Fibroblast of peridontal ligament (primary cell): ENCODE measurements around the gene BCAR3.
A peak's percentile ranks its signal among the peaks of the same experiment; 100 is the strongest.

Source experiments
- DNase-seq: peaks from one replicate; pipeline ENCODE4 v3.0.0-alpha.2; 2010; ENCODE audit errors: extremely low read depth

Gene BCAR3

DNA sequence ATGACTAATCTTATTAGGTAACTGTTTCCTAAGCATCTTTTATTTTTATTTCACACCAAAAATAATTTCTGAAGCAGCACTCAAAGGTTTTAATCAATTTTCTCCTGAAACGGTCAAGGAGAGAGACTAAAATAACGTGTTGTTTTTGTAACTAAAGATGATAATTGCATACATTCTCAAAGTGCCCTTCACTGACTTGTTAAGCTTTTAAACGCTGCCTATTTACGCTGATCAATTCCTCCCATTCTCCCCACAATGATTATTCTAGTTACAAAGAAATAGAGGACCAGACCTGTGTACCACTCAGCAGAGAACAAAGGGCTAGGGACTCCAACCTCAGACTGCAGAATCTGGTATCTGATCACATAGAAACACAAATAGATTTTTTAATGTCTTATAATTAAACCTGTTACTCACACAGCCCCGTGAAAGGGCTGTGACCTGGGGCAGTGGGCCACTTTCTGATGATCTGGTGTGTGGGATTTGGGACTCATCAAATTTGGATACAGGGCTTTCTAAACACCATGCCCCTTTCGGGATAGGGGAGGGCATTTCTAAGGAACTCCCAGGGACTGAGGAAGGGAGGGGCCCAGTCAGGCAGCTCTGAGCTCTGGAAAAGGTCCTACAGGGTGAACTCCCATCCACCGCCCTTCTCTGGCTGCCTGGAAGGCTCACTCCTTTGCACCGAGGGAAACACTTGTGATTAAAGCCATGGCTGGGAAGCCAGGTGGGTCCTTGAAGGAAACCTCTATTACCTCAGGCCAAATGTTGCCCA is 65.2 kb downstream of the BCAR3 start:
- DNase-seq = no peak

DNA sequence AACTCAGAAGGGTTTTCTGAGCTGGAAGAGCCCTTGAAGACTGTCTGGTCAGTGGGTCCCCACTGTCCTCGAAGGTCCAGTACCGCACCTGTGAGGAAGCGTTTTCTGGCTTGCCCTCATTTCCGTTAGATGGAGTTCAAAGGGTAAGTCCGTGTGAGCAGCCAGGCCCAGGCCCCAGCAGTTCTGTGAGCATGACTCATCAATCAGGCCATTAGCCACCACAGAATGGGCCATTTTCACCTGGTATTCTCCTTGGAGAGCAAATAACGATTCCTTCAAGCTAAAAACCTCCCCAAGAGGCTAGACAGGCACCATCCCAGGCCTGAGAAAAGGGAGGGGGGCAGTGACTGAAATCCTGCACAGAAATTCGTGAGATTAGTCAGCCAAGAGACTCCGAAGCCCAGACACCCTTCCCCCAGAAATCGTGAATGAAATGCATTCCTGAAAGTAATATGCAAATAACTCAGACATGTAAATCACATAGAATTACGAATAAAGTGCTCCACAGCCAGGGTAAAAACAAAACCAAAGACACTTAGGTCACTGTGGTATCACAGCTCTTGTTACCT is 66.0 kb downstream of the BCAR3 start:
- peak; percentile 64 for DNase-seq

DNA sequence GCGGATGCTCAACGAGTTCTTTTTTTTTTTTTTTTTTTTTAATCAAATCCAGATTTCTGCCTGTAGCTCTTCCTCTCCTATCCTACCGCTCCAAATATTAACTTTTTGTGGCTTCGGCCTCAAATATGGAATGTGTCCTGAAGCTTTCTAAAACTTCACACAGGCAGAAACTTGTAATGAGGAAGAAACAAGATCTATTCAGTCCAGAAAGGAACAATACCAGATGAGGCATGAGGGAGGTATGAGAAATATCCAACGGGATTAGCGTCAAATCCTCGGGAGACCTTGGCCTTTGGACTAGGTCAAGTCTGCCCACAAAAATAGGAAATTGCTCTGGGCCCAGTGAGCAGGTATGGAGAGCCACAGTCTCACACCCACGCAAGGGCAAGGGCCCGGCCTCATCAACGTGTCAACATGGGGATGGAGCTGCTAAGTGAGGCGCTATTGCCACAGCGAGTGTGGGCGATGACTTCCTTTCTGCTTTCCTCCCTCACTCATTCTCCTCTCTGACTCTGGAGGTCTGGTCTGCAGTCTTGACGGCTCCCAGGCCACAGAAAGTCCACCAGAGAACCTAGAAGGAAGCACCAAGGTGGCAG is 66.6 kb downstream of the BCAR3 start:
- peak; percentile 87 for DNase-seq

DNA sequence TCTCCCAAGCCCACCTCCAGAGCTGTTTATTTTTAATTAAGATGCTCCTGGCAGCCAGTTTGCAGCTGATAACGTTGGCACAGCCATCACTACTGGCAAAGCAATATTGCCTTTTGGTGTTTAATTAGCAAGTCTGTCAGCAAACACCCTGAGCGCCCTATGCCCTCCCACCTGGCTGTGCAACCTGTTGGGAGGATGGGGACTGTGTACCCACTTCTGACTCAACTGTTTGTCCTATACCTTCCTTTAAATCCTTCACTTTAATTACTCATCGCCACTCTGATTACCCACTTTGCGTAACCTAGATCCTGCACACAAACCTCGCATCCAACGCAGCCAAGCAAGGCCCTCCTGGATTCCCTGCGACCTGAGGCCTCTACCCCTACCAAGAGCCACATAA is 67.1 kb downstream of the BCAR3 start:
- no peak for DNase-seq

DNA sequence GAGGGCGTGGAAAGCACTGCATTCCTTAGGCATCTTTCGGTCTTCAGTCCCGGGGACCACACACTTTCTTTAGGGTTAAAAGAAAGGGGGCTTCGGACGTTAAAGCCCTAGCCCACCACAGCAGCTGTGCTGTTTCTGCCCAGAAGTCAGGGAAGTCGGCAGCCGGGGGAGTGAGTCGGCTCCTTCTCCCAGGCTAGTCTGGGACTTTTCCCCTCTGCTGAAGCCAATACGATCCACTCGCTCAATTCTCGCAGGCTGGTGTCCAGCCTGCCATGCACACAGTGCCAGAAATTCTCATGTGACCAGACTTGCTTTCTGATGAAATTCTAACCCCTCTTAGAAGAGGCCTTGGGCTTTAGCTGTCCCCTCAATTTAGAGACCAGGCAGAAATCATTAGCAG is 67.7 kb downstream of the BCAR3 start:
- peak; percentile 77 for DNase-seq

DNA sequence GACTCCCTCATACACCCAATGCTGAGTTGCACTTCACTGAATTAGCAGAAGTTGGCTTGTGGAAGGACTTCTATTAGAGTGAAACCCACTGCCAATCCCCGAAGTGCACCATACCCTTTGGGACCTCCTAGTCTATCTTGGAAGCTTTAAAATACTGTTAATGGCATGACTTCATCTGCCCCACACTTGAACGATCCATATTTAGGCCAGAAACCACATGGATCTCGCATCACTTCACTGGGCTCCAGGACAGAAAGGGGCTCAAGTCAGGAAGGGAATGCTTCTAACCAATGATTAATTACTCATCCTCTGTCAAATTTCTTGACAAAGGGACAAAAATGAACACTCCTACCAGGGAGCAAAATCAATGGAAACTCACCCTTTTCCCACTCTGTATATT is 69.1 kb downstream of the BCAR3 start:
- no peak for DNase-seq

DNA sequence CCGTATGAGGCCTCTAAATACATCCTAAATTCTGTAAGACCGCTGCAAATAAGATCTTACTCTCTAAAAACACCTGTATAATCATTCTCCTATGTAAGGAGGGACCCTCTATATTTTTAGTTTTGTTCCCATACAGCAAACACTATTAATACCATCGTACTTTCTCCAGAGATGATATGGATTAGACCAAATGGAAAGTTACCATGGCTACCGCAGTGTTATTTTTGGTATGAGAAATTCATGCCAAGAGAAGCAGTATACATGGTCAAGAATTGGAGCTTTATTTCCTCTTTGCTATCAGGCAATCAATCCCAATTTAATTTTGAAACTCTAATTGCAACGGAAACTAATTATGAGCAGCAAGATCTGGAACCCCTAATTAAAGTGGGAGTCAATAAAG is 70.0 kb downstream of the BCAR3 start:
- DNase-seq = no peak

DNA sequence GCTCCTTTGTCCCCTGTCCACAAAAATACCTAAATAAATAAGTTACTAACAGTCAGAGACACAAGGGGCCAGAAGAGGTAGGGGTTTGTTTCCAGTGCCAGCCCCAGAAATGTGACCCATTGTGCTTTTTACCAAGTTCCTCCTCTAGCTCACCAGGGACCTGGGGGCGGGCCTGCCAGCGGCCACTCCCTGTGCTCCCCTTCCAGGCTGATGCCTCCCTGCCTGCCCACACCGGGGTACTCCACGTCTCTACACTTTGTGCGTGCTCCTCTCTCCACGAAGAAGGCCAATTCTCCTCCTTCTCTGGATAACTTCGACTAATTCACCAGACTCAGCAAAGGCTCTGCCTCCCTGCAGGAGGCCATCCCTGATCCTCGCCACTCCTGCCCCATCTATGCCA is 72.1 kb downstream of the BCAR3 start:
- DNase-seq = no peak

DNA sequence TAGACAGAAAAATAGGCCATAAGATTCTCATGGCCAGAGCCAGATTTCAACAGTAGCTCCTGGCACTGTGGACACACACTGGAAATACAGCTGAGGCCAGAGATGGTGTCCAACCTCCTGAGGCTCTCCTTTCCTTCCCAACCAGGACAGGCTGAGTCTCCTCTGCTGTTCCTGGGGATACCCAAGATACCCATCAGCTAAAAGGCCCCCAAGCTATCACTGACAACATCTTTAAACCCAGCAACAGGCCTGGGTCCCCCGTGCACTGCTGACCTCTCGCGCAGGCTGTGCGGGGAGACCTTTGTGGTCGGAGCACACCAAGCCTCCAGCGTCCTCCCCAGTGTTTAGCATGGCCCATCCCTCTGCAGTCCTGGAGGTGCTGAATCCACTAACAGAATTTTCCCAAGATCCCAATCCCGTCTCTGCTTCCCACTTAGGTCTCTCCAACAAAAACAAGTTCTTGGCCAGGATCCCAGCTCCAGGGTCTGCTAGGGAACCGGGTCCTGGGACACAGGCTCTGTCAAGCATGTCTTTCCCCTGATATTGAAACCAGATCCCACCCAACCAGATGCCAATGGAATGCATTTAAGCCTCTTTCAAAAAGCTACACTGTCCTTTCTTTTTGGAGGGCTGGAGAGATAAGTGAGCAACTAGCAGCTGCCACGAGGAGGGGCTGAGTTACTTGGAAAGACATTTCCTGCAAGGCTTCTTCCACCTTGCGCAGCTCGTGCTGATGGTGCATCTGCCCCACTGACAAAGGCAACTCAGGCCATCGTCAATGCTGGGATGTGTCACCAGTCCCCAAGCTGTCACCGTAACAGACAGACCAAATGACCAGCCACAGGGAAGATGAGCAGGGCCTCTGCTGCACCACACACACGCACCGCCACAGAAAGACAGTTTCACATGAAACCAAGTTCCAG is 73.2 kb downstream of the BCAR3 start:
- peak; percentile 52 for DNase-seq

DNA sequence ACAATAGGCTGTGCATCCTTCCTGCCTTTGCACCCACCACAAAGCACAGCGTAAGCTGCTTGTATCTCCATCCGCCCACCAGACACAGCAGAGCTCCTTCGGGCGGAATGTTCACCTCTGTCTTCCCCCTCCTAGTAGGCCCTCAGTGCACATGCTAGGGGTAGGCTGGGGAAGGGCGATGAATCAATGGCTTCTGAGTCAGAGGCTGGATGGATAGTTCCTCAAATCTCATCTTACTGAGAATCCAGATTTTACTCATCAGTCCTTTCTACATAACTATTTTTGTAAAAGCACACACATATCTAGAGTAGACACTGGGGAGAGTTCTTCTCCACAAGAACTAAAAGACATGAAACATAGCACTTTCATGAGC is 73.8 kb downstream of the BCAR3 start:
- DNase-seq = peak; percentile 62

DNA sequence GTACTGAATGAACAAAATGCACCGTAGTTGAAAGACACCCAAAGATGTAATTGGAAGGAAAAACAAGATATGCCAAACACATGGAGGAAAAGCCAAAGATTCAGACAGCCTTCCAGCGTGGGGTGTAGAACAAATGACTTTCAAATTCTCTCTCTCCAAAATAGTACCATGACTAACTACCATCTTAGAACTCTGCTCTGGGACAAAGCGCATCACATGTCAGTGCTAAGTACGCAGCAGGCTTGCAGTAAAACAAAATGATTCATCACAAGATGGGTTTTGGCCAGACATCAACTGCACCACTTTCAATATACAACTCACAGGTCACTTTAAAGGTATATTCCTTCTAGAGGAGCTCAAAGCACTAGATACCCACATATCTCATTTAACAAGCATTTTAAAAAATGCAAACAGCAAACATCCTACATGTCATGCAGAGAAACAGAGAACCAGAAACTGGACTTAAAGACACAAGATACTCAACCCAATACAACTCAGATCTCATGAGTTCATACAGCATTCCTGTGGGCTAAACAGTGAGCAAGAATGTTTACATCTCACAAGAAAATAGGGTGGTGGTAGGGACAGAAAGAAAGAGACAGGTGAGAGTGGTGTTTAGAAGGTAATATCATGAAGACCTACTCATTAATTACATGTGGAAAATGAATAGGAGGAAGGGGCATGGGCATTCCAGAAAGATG is 75.7 kb downstream of the BCAR3 start:
- DNase-seq = peak; percentile 94

DNA sequence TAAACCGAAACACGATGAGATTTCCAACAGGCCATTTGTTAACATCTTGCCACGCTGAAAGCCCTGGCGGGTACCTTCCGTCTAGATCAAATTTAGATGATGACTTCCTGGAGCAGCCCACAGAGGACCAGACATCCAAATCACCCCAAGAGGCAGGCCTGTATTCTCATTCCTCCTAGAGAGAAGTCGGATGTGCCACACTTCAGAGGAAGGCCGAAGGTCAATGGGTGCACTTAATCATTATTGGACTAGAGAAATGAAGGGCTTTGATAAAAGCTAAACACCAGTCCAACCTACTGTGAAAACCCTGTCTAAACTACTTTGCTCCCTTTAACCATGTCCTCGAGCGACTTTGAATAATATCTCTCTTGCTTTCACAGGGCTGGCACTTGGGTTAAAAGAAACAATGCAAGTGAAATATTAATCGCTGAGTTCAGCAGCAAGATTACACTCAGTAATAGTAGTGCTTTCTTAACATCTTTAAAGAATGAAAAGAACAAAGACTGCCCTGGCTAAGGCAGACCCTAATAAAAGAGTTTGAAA is 76.5 kb downstream of the BCAR3 start:
- DNase-seq = no peak

DNA sequence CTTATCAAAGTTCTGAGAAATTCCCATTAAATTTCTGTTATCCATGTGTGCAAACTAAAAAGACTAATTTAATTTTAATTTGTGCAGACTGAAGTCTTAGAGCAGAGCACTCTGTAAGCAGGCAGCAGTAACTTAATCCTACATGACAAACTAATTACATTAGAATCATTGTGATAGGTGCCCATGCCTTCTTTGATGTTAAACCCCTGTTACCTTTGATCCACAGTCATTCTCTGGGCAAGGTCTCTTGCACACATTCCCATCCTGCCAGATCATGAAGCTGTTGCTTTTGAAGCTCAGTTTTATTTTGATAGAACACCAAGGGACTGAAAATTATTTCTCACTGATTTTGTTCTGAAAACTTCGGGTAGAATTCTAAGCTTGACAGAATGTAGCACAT is 77.2 kb downstream of the BCAR3 start:
- DNase-seq = no peak

DNA sequence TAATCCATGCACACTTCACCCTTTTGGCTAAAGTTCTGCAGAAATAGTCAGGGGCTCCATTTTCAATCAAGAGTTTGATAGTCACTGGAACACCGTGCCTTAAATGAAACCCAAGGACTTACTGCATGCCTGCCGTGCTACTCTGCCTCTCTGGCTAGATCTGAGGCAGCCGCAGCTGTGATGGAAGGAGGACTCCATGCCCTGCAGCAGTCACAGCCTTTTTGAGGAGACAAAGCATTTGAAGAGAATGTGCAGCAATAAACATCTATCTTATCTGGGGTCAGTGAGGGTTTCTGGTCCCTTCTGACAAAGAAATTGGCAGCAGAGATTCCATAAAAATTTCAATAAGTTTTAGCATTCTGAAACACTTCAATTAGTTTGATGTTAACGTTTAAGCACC is 78.0 kb downstream of the BCAR3 start:
- no peak for DNase-seq

DNA sequence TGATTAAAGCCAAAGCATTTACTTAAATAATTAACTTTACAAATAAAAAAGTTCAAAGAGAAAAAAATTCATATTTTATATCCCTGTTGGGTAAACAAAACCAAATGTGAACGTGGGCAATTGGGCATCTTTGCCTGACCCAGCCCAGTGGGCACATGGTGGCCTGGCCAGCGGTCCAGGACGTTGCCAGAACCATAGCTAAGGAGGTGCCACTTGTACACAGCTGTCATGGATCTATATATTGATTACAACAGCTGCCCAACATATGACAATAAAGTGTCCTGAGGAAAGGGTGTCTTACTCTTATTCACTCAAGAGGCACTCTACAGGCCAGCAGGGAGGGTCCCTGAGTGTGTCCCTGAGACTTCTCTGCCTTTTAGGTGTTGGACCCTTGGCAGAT is 78.5 kb downstream of the BCAR3 start:
- no peak for DNase-seq

DNA sequence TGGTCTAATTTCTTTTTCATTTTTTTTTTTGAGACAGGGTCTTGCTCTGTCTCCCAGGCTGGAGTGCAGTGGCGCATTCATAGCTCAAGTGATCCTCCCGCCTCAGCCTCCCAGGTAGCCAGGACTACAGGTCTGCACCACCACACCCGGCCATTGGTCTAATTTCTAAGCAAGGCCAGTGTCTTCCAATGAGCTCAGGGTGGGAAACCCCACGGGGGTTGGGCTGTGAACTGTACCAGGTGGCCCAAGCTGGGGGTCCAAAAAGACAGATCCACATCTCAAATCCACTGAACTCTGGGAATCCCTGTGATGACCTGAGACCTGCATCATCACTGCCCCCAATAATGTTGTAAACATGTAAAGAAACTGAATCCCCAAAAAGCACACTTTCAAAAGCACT is 79.5 kb downstream of the BCAR3 start:
- DNase-seq = no peak

DNA sequence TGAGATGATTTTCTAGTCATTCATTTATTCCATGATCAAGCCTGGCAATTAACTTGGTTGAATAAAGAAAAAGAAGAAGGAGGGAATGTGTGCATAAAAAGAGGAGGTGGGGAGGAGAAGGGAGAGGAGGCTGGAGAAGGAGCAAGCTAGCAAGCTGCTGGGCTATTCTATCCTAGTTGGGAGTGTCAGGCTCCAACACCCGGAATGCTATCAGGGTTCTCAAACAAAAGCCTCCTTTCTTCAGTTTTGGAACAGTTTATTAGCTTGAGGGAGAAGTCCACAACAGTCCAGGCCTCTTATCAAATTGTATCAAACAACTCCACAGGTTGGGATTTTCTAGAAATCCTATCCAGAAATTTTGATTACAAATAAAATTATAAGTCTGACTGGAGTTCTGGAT is 80.0 kb downstream of the BCAR3 start:
- no peak for DNase-seq

DNA sequence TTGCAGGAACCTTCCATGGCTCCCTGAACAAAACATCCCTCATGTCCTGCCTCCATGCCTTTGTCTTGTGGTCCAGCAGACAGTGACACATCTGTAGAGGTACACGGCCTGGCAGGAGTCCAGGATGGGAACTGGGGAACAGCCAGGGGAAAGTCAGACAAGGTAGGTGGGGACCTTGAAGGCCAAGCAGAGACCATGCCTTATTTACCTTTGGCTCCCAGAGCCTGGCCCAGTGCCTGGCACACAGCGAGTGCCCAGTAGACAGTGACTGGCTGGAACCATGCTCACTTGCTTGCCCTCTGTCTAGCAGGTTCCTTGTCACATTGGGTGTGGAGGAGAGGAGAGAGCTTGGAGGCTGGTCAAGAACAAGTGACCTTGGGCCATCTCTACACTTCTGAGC is 81.0 kb downstream of the BCAR3 start:
- no peak for DNase-seq

DNA sequence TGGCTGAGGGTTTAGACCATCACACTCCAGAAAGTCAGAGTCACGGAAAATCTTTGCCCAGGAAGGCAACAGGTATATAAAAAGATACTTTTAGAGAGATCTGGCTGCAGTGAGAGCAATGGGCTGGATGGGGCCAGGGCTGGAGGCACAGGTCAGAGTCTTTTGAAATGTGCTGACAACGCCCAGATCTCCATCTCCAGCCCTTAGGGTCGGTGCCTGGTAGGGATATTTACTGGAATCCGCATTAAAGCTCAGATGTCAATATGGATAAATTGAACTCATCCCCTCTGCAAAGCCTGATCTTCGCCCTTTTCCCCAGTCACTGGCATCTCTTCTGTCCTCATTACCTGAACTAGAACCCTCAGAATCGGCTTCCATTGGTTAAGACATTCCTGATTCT is 82.2 kb downstream of the BCAR3 start:
- no peak for DNase-seq

DNA sequence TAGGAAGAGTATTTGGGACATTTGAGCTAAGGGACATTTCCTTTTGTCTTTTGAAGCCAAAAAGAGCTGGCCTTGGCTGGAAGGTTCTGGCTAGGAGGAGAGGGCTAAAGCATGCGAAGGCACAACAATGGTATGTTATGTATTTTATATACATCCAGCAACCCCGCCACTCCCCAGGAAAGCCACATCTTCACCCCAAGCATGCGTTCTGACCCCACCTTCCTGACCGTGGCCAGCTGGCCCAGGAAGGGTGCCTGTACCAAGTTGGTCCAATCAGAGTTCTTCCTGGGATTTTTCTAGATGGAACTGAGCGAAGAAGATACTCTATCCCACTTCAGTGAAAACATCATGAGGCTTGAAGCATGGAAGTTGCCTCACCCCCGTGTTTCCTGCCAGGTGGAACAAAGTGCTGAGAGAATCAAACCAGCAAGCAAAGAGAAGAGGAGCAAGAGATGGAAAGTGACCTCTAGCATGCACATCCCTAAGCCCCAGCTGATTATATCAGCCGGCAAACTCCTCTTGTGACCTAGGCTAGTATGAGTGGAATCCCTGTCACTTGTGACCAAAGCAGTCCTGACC is 82.7 kb downstream of the BCAR3 start:
- no peak for DNase-seq

DNA sequence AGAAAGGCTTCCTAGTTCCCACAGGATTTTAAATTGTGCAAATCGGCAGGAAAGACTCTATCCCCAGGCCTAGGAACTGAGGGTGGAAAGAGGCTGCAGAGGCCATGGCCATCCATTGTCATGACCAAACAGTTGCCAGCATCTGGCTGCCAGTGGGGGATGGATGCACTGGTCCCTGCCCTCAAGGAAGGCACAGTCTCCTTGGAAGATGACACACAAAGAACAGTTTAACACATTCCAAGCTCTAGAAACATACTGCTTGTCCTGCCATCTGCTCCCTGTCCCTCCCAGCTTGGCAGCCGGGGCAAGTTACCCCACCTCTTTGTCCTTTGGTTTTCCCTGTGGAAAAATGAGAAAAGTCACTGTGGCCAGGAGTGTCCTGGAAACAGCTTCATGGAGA is 83.2 kb downstream of the BCAR3 start:
- no peak for DNase-seq
